GM20000 (cell line): ENCODE measurements around the gene CHL1.
A peak's percentile ranks its signal among the peaks of the same experiment; 100 is the strongest.

Experiments
- DNase-seq: peaks from one replicate; pipeline ENCODE4 v3.0.0; 2012; ENCODE audit warnings: low spot score
- TF ChIP-seq, protein P1 (sequence below): IDR thresholded peaks from 2 replicates; pipeline ENCODE4 v1.5.1; 2012; ENCODE audit warnings: mild to moderate bottlenecking, control low read depth; ENCODE audit errors: extremely low read depth, missing control alignments

The CHL1 gene

DNA sequence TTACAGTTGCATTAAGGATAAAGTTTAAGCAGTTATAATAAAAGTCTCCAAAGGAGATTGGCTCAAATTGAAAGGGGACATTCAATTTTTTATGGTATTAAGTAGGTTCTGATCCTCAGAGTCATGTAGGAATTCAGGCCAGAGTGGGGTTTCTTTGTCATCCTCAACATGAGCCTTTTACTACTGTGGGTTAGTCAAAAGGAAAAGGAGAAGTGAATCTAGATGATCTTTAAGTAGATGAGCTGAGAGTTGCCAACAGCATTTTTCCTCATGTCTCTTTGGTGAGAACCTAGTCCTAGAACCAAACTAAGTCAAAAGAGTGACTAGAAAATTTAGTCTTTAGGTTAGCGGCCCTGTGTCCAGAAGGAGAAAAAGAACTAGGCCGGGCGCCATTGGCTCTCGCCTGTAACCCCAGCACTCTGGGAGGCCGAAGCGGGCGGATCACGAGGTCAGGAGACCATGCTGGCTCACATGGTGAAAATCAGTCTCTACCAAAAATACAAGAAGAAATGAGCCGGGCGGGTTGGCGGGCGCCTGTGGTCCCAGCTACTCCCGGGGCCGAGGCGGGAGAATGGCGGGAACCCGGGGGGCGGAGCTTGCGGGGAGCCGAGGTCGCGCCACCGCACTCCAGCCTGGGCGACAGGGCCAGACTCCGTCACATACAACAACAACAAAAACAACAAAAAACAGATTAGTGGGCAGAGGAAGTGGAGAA lies 4.2 kb upstream of the CHL1 start:
- peak; percentile 73 for DNase-seq
- TF ChIP-seq, protein P1, sequence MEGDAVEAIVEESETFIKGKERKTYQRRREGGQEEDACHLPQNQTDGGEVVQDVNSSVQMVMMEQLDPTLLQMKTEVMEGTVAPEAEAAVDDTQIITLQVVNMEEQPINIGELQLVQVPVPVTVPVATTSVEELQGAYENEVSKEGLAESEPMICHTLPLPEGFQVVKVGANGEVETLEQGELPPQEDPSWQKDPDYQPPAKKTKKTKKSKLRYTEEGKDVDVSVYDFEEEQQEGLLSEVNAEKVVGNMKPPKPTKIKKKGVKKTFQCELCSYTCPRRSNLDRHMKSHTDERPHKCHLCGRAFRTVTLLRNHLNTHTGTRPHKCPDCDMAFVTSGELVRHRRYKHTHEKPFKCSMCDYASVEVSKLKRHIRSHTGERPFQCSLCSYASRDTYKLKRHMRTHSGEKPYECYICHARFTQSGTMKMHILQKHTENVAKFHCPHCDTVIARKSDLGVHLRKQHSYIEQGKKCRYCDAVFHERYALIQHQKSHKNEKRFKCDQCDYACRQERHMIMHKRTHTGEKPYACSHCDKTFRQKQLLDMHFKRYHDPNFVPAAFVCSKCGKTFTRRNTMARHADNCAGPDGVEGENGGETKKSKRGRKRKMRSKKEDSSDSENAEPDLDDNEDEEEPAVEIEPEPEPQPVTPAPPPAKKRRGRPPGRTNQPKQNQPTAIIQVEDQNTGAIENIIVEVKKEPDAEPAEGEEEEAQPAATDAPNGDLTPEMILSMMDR, result no peak

DNA sequence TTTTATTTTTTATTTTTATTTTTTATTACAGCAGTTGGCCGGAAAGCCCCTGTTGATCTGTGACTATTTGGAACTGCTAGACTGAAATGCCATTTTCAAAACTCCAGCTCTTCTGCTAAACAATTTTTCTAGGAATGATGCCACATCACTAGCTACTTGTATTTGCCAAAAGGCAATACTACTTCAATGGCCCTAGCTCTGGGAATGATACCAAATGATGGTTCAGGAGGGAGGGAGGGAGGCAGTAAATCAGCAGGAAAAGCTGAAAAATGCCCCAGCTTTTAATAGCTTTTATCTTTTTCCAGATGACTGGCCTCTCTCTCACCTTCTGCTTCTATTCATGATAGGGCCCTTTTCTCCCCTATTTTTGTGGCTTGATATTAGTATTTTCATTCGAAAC lies 2.6 kb upstream of the CHL1 start:
- no peak for DNase-seq
- TF ChIP-seq, protein P1, result no peak

DNA sequence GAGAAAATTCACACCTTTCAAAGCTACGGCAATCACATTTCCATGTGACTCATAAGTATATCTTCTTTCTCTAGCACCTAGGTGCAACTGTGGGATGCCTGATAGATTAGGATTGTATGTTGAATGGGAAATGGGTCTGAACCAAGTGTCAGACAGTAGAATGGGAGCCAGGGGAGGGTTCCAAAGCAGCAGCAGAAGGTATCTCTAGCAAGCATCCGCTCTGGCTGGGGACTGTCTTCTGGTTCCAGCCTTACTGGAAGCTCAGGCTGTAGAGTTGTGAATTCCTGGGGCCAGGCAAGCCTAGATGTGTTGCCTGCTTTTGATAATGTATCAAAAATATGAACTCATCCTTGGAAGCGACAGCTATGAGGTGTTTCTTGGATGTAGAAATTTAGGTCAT lies 2.1 kb upstream of the CHL1 start:
- TF ChIP-seq, protein P1, result no peak
- DNase-seq, result no peak

DNA sequence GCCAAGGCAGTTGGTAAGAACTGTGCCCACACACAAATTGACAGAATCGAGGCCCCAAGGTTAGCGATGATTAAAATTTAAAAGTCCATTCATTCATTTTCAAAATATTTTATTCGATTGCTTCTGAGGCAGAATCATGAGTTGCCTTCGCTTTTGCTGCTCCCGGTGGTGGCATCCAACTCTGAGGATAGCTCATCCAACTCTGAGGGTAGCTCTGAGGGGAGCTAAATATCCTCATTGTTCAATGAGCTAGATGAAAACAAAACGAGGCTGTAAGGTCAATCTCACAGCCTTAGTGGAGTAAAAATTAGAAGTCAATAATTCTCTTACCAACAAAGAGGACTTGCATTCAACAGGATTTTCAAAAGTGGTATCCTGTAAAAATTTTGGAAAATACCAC lies 897 bp upstream of the CHL1 start:
- DNase-seq, result no peak
- TF ChIP-seq, protein P1, result no peak

DNA sequence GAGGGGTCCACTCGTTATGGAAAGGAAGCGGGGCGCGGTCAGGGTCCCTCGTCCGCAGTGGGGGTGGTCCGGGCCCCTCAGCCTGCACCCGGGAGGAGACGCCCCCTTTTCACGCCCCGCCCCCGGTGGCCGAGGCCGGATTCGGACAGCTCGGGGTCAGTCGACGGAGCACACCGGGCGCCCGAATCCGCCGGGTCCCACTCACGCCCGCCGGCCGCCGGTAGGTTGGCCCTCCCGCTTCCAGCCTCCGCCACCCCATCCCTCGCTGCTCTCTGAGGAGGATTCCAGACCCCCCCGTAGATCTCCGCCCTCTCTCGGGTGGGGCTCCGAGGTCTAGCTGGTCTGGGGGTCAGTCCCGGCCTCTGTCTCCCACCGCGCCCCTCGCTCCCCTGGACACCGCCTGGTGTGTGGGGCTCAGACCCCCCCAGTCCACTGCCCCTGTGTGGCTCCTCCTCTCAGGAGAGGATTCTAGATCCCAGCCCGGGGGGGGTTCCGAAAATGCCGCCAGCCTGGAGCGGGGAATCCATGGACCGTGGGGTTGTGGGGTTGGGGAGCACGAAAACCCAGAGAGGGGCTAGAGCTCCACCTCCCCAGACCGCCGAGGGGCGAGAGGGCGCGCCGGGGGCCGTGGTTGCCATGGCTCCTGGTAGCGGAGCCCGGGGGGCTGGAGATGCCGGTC lies 725 bp downstream of the CHL1 start:
- DNase-seq, result peak; percentile 61
- TF ChIP-seq, protein P1, result no peak

DNA sequence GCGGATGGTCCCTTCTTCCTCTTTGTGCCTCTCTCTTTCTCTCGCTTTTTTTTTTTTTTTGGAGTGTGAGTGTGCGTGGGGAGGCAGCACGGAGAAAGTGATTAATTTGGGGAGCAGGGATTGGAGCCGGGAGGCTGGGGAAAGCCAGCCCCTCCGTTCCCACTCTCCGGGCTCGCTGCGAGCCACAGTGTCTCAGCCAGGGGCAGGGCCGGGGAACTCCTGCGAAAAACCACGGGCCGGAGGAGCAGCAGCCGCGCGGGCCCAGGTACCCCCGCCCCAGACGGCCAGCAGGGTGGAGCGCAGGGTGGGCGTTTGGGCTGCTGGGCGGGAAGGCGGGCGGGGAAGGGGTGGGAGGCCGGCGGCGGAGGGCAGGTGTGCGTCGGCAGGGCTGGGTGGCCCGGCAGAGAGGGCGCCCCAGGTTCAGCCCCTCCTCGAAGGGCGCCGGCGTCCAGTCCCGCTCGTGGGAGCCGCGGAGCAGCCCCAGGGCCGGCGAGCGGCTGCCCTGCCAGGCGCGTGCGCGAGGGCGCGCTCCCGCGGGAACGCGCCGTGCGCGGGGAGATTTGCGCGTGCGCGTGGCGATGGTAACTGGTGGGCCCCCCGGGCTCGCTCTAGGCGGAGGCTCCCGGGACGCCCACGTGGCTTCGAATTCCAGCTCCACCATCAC lies 1.4 kb downstream of the CHL1 start:
- TF ChIP-seq, protein P1, result no peak
- peak; percentile 67 for DNase-seq

DNA sequence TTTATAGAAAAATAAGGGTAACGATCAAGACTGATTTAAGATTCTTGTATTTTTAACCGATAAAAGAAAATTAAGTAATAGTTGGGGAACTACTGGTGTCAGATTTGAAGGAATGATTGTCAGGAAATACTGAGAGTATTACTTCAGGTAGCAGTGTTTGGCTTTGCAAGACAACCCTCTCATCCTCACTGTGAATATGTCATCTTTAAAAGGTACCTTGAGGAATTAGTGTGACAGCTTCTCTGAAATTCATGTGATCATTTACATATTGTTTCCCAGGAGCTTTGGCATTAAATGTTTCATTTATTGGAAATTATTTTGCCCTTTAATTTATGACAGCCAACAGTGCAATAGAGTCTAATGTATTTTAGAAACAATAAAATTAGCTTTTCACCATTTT lies 3.3 kb downstream of the CHL1 start:
- TF ChIP-seq, protein P1, result no peak
- no peak for DNase-seq
